ENCODE measurements around the gene AANAT.
A peak's percentile ranks its signal among the peaks of the same experiment; 100 is the strongest.

The AANAT gene

GRCh38 chr17:76491271-76492122 lies 24.1 kb downstream of the AANAT start:
- DNase-seq, result no peak

- DNase-seq, result no peak
These were observed 25.0 kb downstream of the AANAT start for GRCh38 chr17:76492123-76492988.

GRCh38 chr17:76492989-76493501 lies 25.6 kb downstream of the AANAT start:
- DNase-seq, result peak; percentile 69 to 72

- DNase-seq, result peak in 1 of 2 experiments; percentile 36
These were observed 26.2 kb downstream of the AANAT start for GRCh38 chr17:76493505-76494167.

DNA sequence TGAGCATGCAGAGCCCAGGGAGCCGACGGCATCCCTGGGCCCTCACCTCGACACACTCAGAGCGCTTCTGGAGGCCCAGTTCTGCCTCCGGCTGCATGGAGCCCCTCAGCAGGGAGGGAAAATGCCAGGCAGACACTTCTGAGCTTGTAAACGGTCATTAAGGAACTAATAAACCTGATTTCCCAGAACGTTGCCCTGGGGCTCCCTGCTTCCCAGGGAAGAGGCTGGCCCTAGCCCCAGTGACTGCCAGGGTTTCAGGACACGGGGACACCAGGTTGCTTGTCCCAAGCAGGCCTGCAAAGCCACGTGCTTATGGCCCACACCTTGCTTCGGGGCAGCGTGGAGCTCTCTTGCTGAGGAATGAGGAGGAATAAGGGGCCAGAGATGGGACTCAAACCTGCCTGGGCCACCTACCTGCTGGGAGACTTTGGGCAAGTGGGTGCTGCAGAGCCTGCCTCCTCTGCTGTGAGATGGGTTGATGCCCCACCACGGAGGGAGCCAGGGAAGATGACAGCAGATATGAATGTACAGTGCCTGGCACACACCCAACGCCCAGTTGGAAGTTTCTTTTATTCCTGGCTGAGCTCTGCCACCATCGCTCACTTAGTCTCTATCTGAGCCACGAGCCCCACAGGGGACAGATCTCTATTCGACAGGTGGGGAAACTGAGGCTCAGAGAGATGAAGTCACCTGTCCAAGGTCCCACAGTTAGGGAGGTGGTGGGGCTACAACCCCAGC lies 28.4 kb downstream of the AANAT start:
- no peak for DNase-seq

GRCh38 chr17:76496464-76496863 lies 29.1 kb downstream of the AANAT start:
- DNase-seq, result no peak

DNA sequence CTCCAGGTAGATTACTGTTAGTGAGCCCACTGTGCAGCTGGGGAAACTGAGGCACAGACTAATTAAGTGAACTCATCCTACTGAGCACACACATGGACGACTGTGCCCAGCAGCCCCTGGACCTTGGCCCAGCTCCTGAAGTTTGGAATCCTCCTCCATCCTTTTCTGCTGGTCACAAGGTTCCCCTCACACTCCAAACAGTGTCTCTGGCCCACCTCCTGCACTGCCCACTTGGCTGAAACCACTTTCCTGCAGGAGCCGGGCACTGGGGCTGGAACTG lies 30.2 kb downstream of the AANAT start:
- no peak for DNase-seq

- DNase-seq, result no peak
These were observed 30.8 kb downstream of the AANAT start for GRCh38 chr17:76497979-76498875.

DNA sequence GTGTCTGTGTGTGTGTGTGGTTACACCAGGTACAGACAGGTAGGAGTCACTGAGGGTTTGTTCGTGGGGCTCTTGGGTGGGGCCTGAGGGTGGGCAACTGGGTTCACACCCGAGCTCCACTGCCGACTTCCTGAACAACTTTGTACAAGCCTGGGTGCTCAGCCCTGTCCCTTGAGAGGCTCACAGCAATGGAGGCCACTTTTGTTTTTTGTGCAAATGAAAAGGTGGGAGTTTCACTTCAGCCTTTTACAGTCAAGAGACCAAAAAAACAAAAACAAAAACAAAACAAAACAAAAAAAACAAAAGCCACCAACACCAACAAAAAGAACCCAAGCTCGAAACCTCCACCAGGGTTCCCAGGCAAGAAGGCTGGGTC lies 31.5 kb downstream of the AANAT start:
- DNase-seq, result no peak

DNA sequence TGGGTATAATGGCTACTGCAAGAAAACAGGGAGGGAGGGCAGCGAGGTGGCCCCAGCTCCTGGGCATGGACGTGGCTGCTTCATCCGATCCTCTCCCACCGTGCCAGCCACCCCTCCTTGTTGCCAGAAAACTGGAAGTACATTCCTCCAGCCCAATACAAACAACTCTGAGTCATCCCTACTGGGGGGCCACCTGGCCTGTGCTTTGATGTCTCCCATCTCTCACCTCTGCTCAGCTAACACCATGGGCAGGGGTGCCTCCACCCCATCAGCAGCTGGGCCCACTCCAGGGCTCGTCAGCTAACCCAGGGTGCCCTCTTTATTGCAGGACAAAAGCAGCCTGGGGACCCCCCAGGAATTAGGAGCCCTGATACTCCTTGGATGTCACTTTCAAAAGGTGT lies 31.9 kb downstream of the AANAT start:
- no peak for DNase-seq

DNA sequence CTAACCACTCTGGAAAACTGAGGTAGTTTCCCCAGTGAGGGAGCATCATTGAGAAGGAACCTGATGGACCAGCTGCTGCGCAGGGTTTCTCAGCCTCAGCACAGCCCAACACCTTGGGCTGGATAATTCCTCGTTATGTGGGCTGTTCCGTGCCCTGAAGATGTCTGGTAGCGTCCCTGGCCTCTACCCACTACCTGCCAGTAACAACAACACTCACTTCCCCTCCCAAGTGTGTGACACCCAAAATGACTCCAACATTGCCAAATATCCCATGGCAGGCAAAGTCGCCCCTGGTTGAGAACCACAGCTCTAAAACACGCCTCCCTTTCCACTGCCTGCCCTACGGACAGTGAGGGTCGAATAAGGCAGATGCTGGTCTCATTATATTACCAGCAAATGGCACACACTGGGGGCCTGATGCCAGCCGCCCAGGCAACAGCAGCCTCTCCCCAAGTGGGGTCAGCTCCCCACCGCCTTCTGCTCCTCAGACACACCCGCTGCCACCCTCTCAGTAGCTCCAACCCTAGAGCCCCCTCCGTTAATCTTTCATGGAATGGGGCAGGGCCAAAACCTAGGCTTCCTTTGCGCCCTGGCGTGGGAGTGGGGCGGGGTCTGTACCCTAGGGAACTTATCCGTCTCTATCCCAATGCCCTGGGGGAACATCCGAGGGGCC lies 32.8 kb downstream of the AANAT start:
- no peak for DNase-seq

DNA sequence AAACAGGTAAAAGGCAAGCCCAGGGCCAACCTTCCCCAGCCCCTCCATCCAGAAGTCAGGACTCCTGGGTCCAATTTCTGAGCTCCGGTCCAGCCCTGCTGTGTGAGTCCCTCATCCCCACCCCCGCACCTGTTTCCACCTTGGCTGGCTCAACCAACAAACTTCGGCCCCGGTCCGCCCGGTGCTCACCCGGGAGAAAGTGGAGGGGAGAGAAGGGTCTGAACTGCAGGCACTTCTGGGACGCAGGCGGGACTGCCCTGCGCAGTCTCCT lies 33.3 kb downstream of the AANAT start:
- DNase-seq, result peak in 1 of 2 experiments; percentile 28

GRCh38 chr17:76501018-76501826 lies 33.8 kb downstream of the AANAT start, which contains the start of gene RHBDF2:
Gene RHBDF2, minus strand, starts transcription at chr17:76501423. Its CDS starts 19,899 bp downstream, at chr17:76481524.
- peak; percentile 96 for DNase-seq

DNA sequence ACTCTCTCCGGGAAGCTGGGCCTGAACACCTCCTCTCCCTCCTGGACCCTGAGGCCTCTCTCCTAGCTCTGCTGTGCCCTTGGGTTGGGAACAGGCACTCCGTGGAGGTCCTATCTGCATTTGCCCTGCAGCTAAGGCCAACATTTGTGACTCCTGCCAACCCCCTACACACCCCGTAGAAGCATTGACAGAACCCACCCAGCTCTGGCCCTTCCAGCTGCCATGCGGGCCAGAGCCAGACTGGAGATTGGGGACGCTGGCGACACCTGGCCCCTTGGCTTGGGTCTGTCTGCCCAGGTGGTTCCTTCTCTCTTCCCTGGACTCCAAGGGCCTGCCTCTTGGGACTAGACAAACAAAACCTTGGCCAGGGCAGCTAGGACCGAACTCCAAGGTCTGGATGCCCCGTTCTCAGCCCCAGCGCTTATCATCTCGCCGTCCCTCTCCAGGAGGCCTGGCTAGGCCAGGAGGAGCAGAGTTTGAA lies 34.5 kb downstream of the AANAT start:
- DNase-seq, result no peak

- DNase-seq, result no peak
These were observed 35.2 kb downstream of the AANAT start for GRCh38 chr17:76502341-76503211.

DNA sequence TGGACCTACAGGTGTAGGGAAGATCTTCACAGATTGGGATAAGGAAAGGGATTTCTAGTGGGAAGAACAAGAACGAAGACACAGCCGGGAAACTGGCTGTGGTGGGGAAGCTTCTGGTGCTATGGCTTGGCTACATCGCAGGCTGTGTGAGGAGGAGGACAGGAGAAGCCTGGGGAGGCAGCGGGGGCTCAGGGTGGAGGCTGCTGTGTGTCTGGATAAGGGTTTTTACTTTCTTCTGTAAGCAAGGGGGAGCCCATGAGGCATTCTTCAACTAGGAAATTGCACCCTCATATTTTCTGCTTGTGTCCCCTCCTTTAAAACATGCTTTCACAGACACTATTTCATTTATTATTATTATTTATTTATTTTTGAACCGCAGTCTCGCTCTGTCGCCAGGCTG lies 36.7 kb downstream of the AANAT start:
- DNase-seq, result no peak

DNA sequence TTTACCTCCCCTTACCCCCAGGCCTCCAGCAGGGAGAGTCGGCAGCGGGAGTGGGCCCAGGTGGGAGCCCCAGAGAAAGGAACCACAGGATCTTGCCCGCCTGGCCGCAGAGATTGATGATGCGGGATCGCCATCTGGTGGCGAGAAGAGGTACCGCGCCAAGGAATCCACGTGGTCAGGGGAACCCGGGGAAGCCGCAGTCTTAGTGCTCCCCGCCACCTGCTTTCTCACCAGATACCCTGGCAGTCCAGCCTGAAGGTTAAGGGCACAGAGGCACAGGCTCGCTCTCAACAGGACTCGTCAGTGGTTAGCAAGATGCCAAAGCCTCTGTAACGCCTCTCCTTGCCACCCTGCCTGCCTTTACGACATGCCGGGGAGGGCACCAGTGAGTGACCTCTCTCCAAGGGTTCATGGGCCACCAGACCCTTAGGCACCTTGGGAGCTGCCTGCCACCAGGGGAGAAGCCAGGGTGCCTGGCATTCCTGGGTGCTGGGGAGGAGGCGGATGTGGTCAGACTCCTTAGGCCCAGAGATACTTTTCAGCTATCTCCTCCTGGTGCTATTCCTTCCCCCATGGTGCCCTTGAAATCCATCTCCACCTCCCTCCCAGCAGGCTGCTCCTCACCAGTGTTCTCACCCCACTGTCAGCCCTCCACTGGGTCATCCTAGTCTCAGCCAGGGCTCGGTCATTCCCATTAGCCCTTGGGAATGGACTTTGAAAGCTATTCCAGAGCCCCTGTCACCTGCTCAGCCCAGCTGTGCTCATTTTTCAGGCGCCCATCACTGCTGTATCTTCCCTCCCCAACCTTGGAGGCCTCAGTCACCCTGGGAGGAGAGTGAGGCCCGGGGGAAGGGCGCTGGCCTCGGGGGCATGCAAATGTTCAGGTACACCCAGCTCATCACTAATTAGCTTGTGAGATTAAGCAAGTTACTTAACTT lies 39.3 kb downstream of the AANAT start:
- DNase-seq, result peak; percentile 92 to 93

All from activated CD4-positive, alpha-beta T cell treated with anti-CD3 and anti-CD28 coated beads, Interleukin-2, amount 50 U/mL, for 48 hours (primary cell).